CD14-positive monocyte (primary cell): ENCODE results near the gene TCF7. TPM values are rescaled to one million over a fixed set of nuclear protein-coding genes. Genes with fewer than 3 reads are reported as not detected.

Source experiments
- DNase-seq, 3 donors: peaks; one replicate each; pipeline ENCODE4 v3.0.0-alpha.2; 2011 to 2022
- H2AFZ ChIP-seq: 2 replicates; pipeline ENCODE4 v1.6.0; 2012; ENCODE audit warnings: mild to moderate bottlenecking, low read depth, low read length, inconsistent platforms; ENCODE audit not compliant: insufficient read depth, poor library complexity, severe bottlenecking
- H3K27ac ChIP-seq, 2 donors: 1 replicate in 1 of 2; 2 replicates in 1 of 2; pipeline ENCODE4 v1.5.1; 2012 to 2013; ENCODE audit warnings: low read length in 2 of 2, control low read depth in 1 of 2, inconsistent platforms in 1 of 2, low read depth in 1 of 2, mild to moderate bottlenecking in 1 of 2
- H3K27me3 ChIP-seq, 2 donors: one replicate each; pipeline versions ENCODE4 v1.6.0 to v1.6.1; 2011 to 2013; ENCODE audit warnings: low read length in 2 of 2; ENCODE audit not compliant: control insufficient read depth in 2 of 2, insufficient read depth in 2 of 2
- H3K36me3 ChIP-seq, 2 donors: replicated peaks in 1 of 2; 1 replicate in 1 of 2; 2 replicates in 1 of 2; pipeline versions ENCODE4 v1.5.1 to v1.6.1; 2012 to 2013; ENCODE audit warnings: low read length in 2 of 2, control low read depth in 1 of 2, inconsistent platforms in 1 of 2, mild to moderate bottlenecking in 1 of 2; ENCODE audit not compliant: insufficient read depth in 2 of 2, control insufficient read depth in 1 of 2
- H3K4me1 ChIP-seq, 2 donors: 1 replicate in 1 of 2; 2 replicates in 1 of 2; pipeline versions ENCODE4 v1.5.1 to v1.6.1; 2012 to 2013; ENCODE audit warnings: low read length in 2 of 2, control low read depth in 1 of 2, inconsistent platforms in 1 of 2, mild to moderate bottlenecking in 1 of 2, moderate library complexity in 1 of 2; ENCODE audit not compliant: insufficient read depth in 2 of 2, control insufficient read depth in 1 of 2
- H3K4me2 ChIP-seq: replicated peaks from 2 replicates; pipeline ENCODE3; 2012; ENCODE audit warnings: low read length, moderate library complexity, mild to moderate bottlenecking; ENCODE audit not compliant: poor library complexity, severe bottlenecking; ENCODE audit errors: extremely low read depth
- H3K4me3 ChIP-seq, 3 experiments: fragments of 200-600 bp in 1 of 3; sonication (generic) in 1 of 3; replicated peaks in 1 of 3; 1 replicate in 2 of 3; 2 replicates in 1 of 3; pipeline ENCODE4 v1.5.1; 2011 to 2013; ENCODE audit warnings: low read length in 3 of 3, mild to moderate bottlenecking in 3 of 3, control low read depth in 2 of 3, low read depth in 2 of 3, inconsistent platforms in 1 of 3, moderate library complexity in 1 of 3
- H3K79me2 ChIP-seq: 2 replicates; pipeline ENCODE4 v1.6.0; 2012; ENCODE audit warnings: mild to moderate bottlenecking, control low read depth, inconsistent platforms, low read length, moderate library complexity; ENCODE audit not compliant: insufficient read depth
- H3K9ac ChIP-seq: 2 replicates; pipeline ENCODE4 v1.6.0; 2017; ENCODE audit warnings: low read length, mild to moderate bottlenecking; ENCODE audit not compliant: insufficient read depth, poor library complexity, severe bottlenecking
- H3K9me3 ChIP-seq, 2 donors: replicated peaks in 1 of 2; 1 replicate in 1 of 2; 2 replicates in 1 of 2; pipeline versions ENCODE4 v1.5.1 to v1.6.1; 2012 to 2013; ENCODE audit warnings: low read length in 2 of 2, control low read depth in 1 of 2; ENCODE audit not compliant: control insufficient read depth in 1 of 2, insufficient read depth in 1 of 2
- H4K20me1 ChIP-seq: 2 replicates; pipeline ENCODE4 v1.6.0; 2012; ENCODE audit warnings: mild to moderate bottlenecking, low read length, control low read depth, moderate library complexity; ENCODE audit not compliant: insufficient read depth
- H3K27ac Mint-ChIP-seq, 7 donors: one replicate each; pipeline ENCODE4 v1.8.0; 2020; ENCODE audit warnings: mild to moderate bottlenecking in 7 of 7, mixed read lengths in 7 of 7, moderate library complexity in 6 of 7, inconsistent platforms in 2 of 7
- H3K27me3 Mint-ChIP-seq, 3 donors: one replicate each; pipeline ENCODE4 v1.8.0; 2021 to 2022; ENCODE audit warnings: low read depth in 3 of 3, mild to moderate bottlenecking in 3 of 3, mixed read lengths in 3 of 3, moderate library complexity in 3 of 3, inconsistent platforms in 1 of 3
- H3K36me3 Mint-ChIP-seq, 2 donors: one replicate each; pipeline ENCODE4 v1.8.0; 2020; ENCODE audit warnings: mixed read lengths in 2 of 2, inconsistent platforms in 1 of 2, mild to moderate bottlenecking in 1 of 2
- H3K4me1 Mint-ChIP-seq: one replicate; pipeline ENCODE4 v1.8.0; 2020; ENCODE audit warnings: mild to moderate bottlenecking, mixed read lengths
- H3K4me3 Mint-ChIP-seq, 2 donors: one replicate each; pipeline ENCODE4 v1.8.0; 2020; ENCODE audit warnings: mild to moderate bottlenecking in 2 of 2, mixed read lengths in 2 of 2, moderate library complexity in 1 of 2
- H3K9me3 Mint-ChIP-seq, 7 donors: one replicate each; pipeline ENCODE4 v1.8.0; 2020 to 2022; ENCODE audit warnings: mixed read lengths in 7 of 7, mild to moderate bottlenecking in 6 of 7, moderate library complexity in 6 of 7, inconsistent platforms in 2 of 7
- WGBS: methylation state at CpG from one replicate; pipeline ENCODE4 v1.1.5; 2013; ENCODE audit warnings: missing lambda C conversion rate; ENCODE audit not compliant: insufficient coverage; 5-methylcytosine and 5-hydroxymethylcytosine counted together
- intact Hi-C, 2 donors: fragments of 100-400 bp; cut with micrococcal nuclease; formaldehyde crosslinking; loops; one replicate each; pipeline versions ENCODE4 v1.15.0 to v1.15.1; 2023
- polyA plus RNA-seq, 3 donors: library from polyadenylated mRNA; depleted of rRNA in 1 of 3; unstranded in 2 of 3; stranded (reverse) in 1 of 3; fragments of 300-500 nt in 2 of 3; fragments of >200 nt in 1 of 3; fragmentation: Illumina TruSeq in 2 of 3; gene quantifications; 1 replicate in 2 of 3; 2 replicates in 1 of 3; pipeline ENCODE4 v1.2.3, GENCODE V29; 2012 to 2021
- TF ChIP-seq, protein P1 (sequence below): fragments of 200-600 bp; IDR thresholded peaks from one replicate; pipeline ENCODE4 v1.8.0; 2022; ENCODE audit warnings: antibody characterized with exemption, mild to moderate bottlenecking

Gene TCF7
- polyA plus RNA-seq, 3 donors: 0.15 to 0.84 (median 0.83) TPM

GRCh38 chr5:134090522-134090921 lies 24.0 kb upstream of the TCF7 start:
- no peaks in the 10 kb centered on the region for H3K4me1 ChIP-seq
- no peak overlapping the region for H3K4me3 Mint-ChIP-seq
- H3K9me3 Mint-ChIP-seq: no peaks in the 10 kb centered on the region
- H3K4me2 ChIP-seq: no peak overlapping the region
- TF ChIP-seq, protein P1, sequence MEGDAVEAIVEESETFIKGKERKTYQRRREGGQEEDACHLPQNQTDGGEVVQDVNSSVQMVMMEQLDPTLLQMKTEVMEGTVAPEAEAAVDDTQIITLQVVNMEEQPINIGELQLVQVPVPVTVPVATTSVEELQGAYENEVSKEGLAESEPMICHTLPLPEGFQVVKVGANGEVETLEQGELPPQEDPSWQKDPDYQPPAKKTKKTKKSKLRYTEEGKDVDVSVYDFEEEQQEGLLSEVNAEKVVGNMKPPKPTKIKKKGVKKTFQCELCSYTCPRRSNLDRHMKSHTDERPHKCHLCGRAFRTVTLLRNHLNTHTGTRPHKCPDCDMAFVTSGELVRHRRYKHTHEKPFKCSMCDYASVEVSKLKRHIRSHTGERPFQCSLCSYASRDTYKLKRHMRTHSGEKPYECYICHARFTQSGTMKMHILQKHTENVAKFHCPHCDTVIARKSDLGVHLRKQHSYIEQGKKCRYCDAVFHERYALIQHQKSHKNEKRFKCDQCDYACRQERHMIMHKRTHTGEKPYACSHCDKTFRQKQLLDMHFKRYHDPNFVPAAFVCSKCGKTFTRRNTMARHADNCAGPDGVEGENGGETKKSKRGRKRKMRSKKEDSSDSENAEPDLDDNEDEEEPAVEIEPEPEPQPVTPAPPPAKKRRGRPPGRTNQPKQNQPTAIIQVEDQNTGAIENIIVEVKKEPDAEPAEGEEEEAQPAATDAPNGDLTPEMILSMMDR: no peak
- no peaks in the 10 kb centered on the region for H3K79me2 ChIP-seq
- H3K9me3 ChIP-seq: no peaks in the 10 kb centered on the region
- H3K27ac Mint-ChIP-seq: no peak overlapping the region
- no peaks in the 10 kb centered on the region for H4K20me1 ChIP-seq
- 29% methylated on average over 4 of the region's 5 CpGs for WGBS
- DNase-seq: no peak
- no peak overlapping the region for H3K27ac ChIP-seq
- no peak overlapping the region for H2AFZ ChIP-seq
- H3K4me1 Mint-ChIP-seq: no peaks in the 10 kb centered on the region
- no peak overlapping the region for H3K4me3 ChIP-seq
- intact Hi-C loops: no loop called here
- H3K9ac ChIP-seq: no peak overlapping the region
- H3K27me3 Mint-ChIP-seq: peaks cover 0 to 11% (median 6%) of the 10 kb centered on the region in 3 donors
- H3K36me3 Mint-ChIP-seq: no peaks in the 10 kb centered on the region
- H3K36me3 ChIP-seq: no peaks in the 10 kb centered on the region
- H3K27me3 ChIP-seq: no peaks in the 10 kb centered on the region

DNA sequence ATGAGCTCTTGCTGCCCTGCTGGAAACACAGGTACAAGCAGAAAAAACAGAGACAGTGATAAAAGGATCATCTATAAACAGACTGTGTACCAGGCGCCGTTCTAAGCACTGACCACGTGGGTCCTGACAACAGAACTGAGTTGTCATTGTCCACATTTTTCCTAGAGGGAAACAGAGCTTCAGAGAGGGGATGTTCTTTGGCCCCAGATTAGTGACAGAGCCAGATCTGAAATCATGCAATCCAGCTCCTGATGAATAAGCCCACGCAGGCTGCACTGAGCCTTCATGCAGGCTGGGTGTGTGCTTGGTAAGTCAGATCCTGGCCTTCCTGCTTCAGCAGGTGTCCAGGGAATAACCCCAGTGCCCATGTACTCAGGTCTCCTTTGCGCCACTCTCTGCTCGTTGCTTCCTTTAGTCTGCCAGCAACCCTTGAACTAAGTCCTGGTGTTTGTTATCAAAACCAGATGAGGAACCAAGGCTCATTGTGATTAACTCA lies 22.8 kb upstream of the TCF7 start:
- no peak overlapping the region for H3K27ac ChIP-seq
- Mint-ChIP-seq H3K27ac (no peak overlapping the region), H3K4me3 (no peak overlapping the region)

More for the DNA sequence above, 22.8 kb upstream of the TCF7 start:
- H3K79me2 ChIP-seq: no peaks in the 10 kb centered on the region
- peaks cover 5 to 13% (median 6%) of the 10 kb centered on the region in 3 donors for H3K27me3 Mint-ChIP-seq
- no peak overlapping the region for H3K4me3 ChIP-seq
- H4K20me1 ChIP-seq: no peaks in the 10 kb centered on the region
- TF ChIP-seq, protein P1: no peak
- H3K4me2 ChIP-seq: no peak overlapping the region
- intact Hi-C loops: no loop called here
- no peak overlapping the region for H2AFZ ChIP-seq
- H3K4me1 Mint-ChIP-seq: no peaks in the 10 kb centered on the region
- WGBS: 89% methylated on average over 6 of the region's 6 CpGs
- no peaks in the 10 kb centered on the region for H3K36me3 Mint-ChIP-seq
- no peak for DNase-seq
- H3K9me3 Mint-ChIP-seq: no peaks in the 10 kb centered on the region
- H3K27me3 ChIP-seq: no peaks in the 10 kb centered on the region
- H3K9me3 ChIP-seq: no peaks in the 10 kb centered on the region
- no peaks in the 10 kb centered on the region for H3K36me3 ChIP-seq
- no peak overlapping the region for H3K9ac ChIP-seq
- no peaks in the 10 kb centered on the region for H3K4me1 ChIP-seq
